Breast epithelium (tissue), 3 donors: ENCODE data around the gene SCN3A.

Experiments
- CTCF ChIP-seq, 3 donors: fragments of 450-650 bp; IDR thresholded peaks; one replicate each; pipeline ENCODE4 v1.5.1; 2016 to 2017; ENCODE audit warnings: antibody characterized with exemption in 3 of 3, mild to moderate bottlenecking in 3 of 3, moderate library complexity in 3 of 3
- POLR2A ChIP-seq: fragments of 450-650 bp; IDR thresholded peaks from one replicate; pipeline ENCODE4 v1.6.1; 2016; ENCODE audit warnings: antibody characterized with exemption, mild to moderate bottlenecking, moderate library complexity

- TF ChIP-seq CTCF (IDR thresholded peaks at IDR 0.05) (no peak), POLR2A (no peak)
Observed at GRCh38 chr2:165182029-165182428, 21.8 kb downstream of the SCN3A start.
